SK-N-SH treated with all-trans-retinoic acid at 6 μM for 48 hours (cell line): ENCODE data around the gene WDR48.

Experiments used
- ARNTL ChIP-seq: fragments of 450-650 bp; formaldehyde crosslinking; IDR thresholded peaks from 2 replicates; pipeline ENCODE4 v1.5.0; 2020; ENCODE audit warnings: low read depth, mild to moderate bottlenecking, moderate library complexity, borderline replicate concordance
- OSR1 ChIP-seq: fragments of 250-450 bp; sonication (Bioruptor Pico); IDR thresholded peaks from 2 replicates; pipeline ENCODE4 v1.8.0; 2022; ENCODE audit warnings: moderate library complexity, mild to moderate bottlenecking, inconsistent platforms
- PATZ1 ChIP-seq: fragments of 250-450 bp; sonication (Bioruptor Pico); IDR thresholded peaks from 2 replicates; pipeline ENCODE4 v1.8.0; 2020; ENCODE audit warnings: mild to moderate bottlenecking, moderate library complexity, borderline replicate concordance
- ZNF565 ChIP-seq: fragments of 450-650 bp; formaldehyde crosslinking; conservative IDR thresholded peaks from 2 replicates; pipeline ENCODE4 v1.5.0; 2020; ENCODE audit warnings: low read depth, mild to moderate bottlenecking, moderate library complexity
- ZNF70 ChIP-seq: fragments of 450-650 bp; formaldehyde crosslinking; IDR thresholded peaks from 2 replicates; pipeline ENCODE4 v1.5.0; 2020; ENCODE audit warnings: mild to moderate bottlenecking, moderate library complexity

GRCh38 chr3:39122813-39123212, 71.0 kb downstream of the WDR48 start:
- TF ChIP-seq ZNF70 (CRISPR knock-in tag) (no peak), OSR1 (no peak), ZNF565 (CRISPR knock-in tag) (no peak), PATZ1 (CRISPR knock-in tag) (no peak), ARNTL (CRISPR knock-in tag) (no peak)
